ENCODE results near the gene NFRKB.

GRCh38 chr11:129938764-129939163 is 43.4 kb upstream of the NFRKB start:
- TF ChIP-seq CTCF (IDR thresholded peaks at IDR 0.05; ENCODE audit: low read depth, low read length): no peak
- TF ChIP-seq EZH2phosphoT487 (IDR thresholded peaks at IDR 0.05; ENCODE audit: low read depth): no peak
